ENCODE measurements around the gene CHRND. TPM values are rescaled to one million over a fixed set of nuclear protein-coding genes. Genes with fewer than 3 reads are reported as not detected.

The CHRND gene
- total and polyA plus RNA-seq, 2 of the 4 experiments (the other 2 are of a cell fraction), result not detected

DNA sequence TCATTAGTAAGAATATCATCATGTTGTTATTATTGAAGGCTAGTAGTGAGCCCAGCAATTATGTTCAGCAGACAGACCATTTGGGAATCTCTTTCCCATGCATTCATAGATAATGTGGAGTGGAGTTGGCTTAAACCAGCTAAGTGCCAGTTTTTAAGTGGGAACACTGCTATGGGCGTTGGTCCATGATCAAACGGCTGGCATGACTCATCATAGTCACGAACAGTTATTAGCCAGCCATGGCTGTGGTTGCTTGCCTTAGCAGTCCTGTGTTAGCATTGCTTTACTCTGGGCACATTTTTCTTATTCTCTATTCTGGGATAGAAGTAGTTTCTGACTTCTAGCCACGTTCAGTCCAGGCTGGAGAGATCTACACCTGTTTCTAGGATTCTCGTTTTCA, 42.2 kb downstream of the CHRND start:
- peaks cover 54% of the 10 kb centered on the region for H3K36me3 ChIP-seq (ENCODE audit: control insufficient read depth, insufficient read depth, low read length)
- no peaks in the 10 kb centered on the region for H3K9me3 ChIP-seq (ENCODE audit: control insufficient read depth, insufficient read depth, low read length)
- H3K23ac ChIP-seq (ENCODE audit: low read depth, low read length), result no peak overlapping the region
- intact Hi-C loops (cut with micrococcal nuclease) (no loop called here), dilution Hi-C loops (cut with HindIII; ENCODE audit: low sequenced_read_pairs, unreplicated experiment) (no loop called here), in situ Hi-C loops (cut with MboI; ENCODE audit: low sequenced_read_pairs) (no loop called here)
- no peak overlapping the region for H2AK5ac ChIP-seq (ENCODE audit: low read depth, low read length)
- no peak overlapping the region for H3K56ac ChIP-seq (ENCODE audit: extremely low read depth, insufficient read depth, low read length)
- H3K4me2 ChIP-seq (ENCODE audit: low read depth, low read length), result no peak overlapping the region; the same call in 1 of the 2 replicates
- no peak for TF ChIP-seq SMC3 (IDR thresholded peaks at IDR 0.05; ENCODE audit: low read depth, low read length)
- TF ChIP-seq FOS (IDR thresholded peaks at IDR 0.05; ENCODE audit: low read depth, low read length), result peak; percentile 70
- 0 out of 2 replicates have a peak, but pooled peaks have one; percentile 23 for TF ChIP-seq BHLHE40 (IDR thresholded peaks at IDR 0.05; ENCODE audit: low read depth, low read length)
- TF ChIP-seq, protein P1, sequence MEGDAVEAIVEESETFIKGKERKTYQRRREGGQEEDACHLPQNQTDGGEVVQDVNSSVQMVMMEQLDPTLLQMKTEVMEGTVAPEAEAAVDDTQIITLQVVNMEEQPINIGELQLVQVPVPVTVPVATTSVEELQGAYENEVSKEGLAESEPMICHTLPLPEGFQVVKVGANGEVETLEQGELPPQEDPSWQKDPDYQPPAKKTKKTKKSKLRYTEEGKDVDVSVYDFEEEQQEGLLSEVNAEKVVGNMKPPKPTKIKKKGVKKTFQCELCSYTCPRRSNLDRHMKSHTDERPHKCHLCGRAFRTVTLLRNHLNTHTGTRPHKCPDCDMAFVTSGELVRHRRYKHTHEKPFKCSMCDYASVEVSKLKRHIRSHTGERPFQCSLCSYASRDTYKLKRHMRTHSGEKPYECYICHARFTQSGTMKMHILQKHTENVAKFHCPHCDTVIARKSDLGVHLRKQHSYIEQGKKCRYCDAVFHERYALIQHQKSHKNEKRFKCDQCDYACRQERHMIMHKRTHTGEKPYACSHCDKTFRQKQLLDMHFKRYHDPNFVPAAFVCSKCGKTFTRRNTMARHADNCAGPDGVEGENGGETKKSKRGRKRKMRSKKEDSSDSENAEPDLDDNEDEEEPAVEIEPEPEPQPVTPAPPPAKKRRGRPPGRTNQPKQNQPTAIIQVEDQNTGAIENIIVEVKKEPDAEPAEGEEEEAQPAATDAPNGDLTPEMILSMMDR (conservative IDR thresholded peaks at IDR 0.05; ENCODE audit: low read depth, low read length), result no peak
- WGBS, 2 experiments (ENCODE audit: extremely low coverage in 2 of 2, insufficient read length in 1 of 2), result no CpG with 5 or more reads among the region's 5 CpGs
- no peak overlapping the region for H4K5ac ChIP-seq (ENCODE audit: low read depth, low read length)
- H3K9me1 ChIP-seq (ENCODE audit: insufficient read depth, low read length), result peaks cover 6% of the 10 kb centered on the region; the same call in 1 of the 2 replicates
- no peak overlapping the region; the same call in 1 of the 2 replicates for H2BK20ac ChIP-seq (ENCODE audit: low read depth, low read length)
- no peaks in the 10 kb centered on the region for H4K20me1 ChIP-seq (ENCODE audit: insufficient read depth, low read length)
- no peak overlapping the region for H3K27ac ChIP-seq (ENCODE audit: insufficient read depth, low read length)
- DNase-seq (peak; percentile 84), ATAC-seq (ENCODE audit: low read depth) (peak; percentile 90)
- POLR2A ChIA-PET (ENCODE audit: unreplicated experiment), result no interaction called here
- no peak overlapping the region for H4K91ac ChIP-seq (ENCODE audit: insufficient read depth, low read depth, low read length)
- no peak overlapping the region for H3K9ac ChIP-seq (ENCODE audit: low read depth, low read length)
- BruUV-seq (replicated peaks), result no TSS peak
- 0 out of 4 replicates have a peak overlapping the region, but pooled peaks of 1 of the 2 experiments have one; percentile 6 for H4K8ac ChIP-seq (ENCODE audit: low read depth in 2 of 2, low read length in 2 of 2)
- H3K14ac ChIP-seq (replicated peaks; ENCODE audit: low read depth, low read length), result 0 out of 2 replicates have a peak overlapping the region, but pooled peaks have one; percentile 30
- no peaks in the 10 kb centered on the region for H3K27me3 ChIP-seq (ENCODE audit: control insufficient read depth, insufficient read depth, low read length)
- H2AK9ac ChIP-seq (replicated peaks; ENCODE audit: low read depth, low read length, poor library complexity), result no peak overlapping the region
- no peak overlapping the region for H2BK15ac ChIP-seq (ENCODE audit: low read depth, low read length)
- H2BK120ac ChIP-seq (ENCODE audit: low read depth, low read length), result 0 out of 2 replicates have a peak overlapping the region, but pooled peaks have one; percentile 3
- H2BK5ac ChIP-seq (ENCODE audit: low read depth, low read length, poor library complexity, severe bottlenecking), result peak overlapping the region; percentile 52
- H3K4me3 ChIP-seq (ENCODE audit: insufficient read depth, low read depth, low read length), result no peak overlapping the region
- CTCF ChIA-PET, result no interaction called here
- H3K79me1 ChIP-seq (ENCODE audit: low read depth in 1 of 2, low read length in 2 of 2), result peaks cover 10 to 35% of the 10 kb centered on the region in 2 experiments; a peak in 3 of 4 replicates
- no peaks in the 10 kb centered on the region; the same call in 1 of the 2 replicates for H3K4me1 ChIP-seq (ENCODE audit: control insufficient read depth, insufficient read depth, low read length)
- no peak overlapping the region for H3K18ac ChIP-seq (ENCODE audit: low read depth, low read length)
- H3K4ac ChIP-seq (ENCODE audit: low read depth, low read length), result no peak overlapping the region
- H2AFZ ChIP-seq (replicated peaks; ENCODE audit: low read length, poor library complexity), result no peak overlapping the region
